Measurements from ENCODE around the gene FLNC.

GRCh38 chr7:128890306-128891109 lies 60.3 kb downstream of the FLNC start:
- TF ChIP-seq CTCF (IDR thresholded peaks at IDR 0.05) (no peak), POLR2A (IDR thresholded peaks at IDR 0.05) (no peak)
